Measurements from ENCODE around the gene EFTUD2. TPM values are rescaled to one million over a fixed set of nuclear protein-coding genes. Genes with fewer than 3 reads are reported as not detected.

The EFTUD2 gene
- total and polyA plus RNA-seq, 2 of the 8 experiments (the other 6 are each of a cell fraction or from before 2014, with no cell fraction given): 118 to 195 TPM

GRCh38 chr17:44846206-44846605, 53.0 kb downstream of the EFTUD2 start:
- H2BK5ac ChIP-seq (ENCODE audit: low read depth, low read length): no peak overlapping the region
- no peak overlapping the region for H3K4me3 ChIP-seq (ENCODE audit: extremely low read depth in 1 of 4, insufficient read depth in 2 of 4, low read depth in 3 of 4, low read length in 4 of 4)
- H2AFZ ChIP-seq (ENCODE audit: low read length): no peak overlapping the region
- H3K4me1 ChIP-seq (replicated peaks in 1 of 4; ENCODE audit: control insufficient read depth in 3 of 4, insufficient read depth in 4 of 4, low read length in 3 of 4): peaks cover 6 to 22% (median 11%) of the 10 kb centered on the region in 4 experiments
- H3K18ac ChIP-seq (ENCODE audit: extremely low read depth, low read length): no peak overlapping the region
- no peak overlapping the region for H3K4ac ChIP-seq (replicated peaks; ENCODE audit: insufficient read length, low read depth, low read length)
- H3K79me1 ChIP-seq (ENCODE audit: low read depth, low read length): no peaks in the 10 kb centered on the region
- no peak overlapping the region for H3K23ac ChIP-seq (ENCODE audit: insufficient read length)
- FAIRE-seq: no peak
- no peak overlapping the region for H2BK12ac ChIP-seq (ENCODE audit: low read depth, low read length)
- H3K14ac ChIP-seq (ENCODE audit: insufficient read length): no peak overlapping the region
- no peak overlapping the region for H2BK120ac ChIP-seq (replicated peaks; ENCODE audit: low read depth, low read length)
- no peak overlapping the region for H4K91ac ChIP-seq (replicated peaks; ENCODE audit: insufficient read length, low read length)
- no peak overlapping the region for H3K4me2 ChIP-seq (ENCODE audit: insufficient read depth in 1 of 2, low read depth in 2 of 2, low read length in 2 of 2)
- peaks cover 0 to 1% of the 10 kb centered on the region in 2 experiments for H4K20me1 ChIP-seq (replicated peaks in 1 of 2; ENCODE audit: control insufficient read depth in 1 of 2, insufficient read depth in 2 of 2, low read length in 2 of 2)
- H3K79me2 ChIP-seq (ENCODE audit: control insufficient read depth in 1 of 2, insufficient read depth in 2 of 2, low read length in 2 of 2): no peaks in the 10 kb centered on the region
- no peak overlapping the region for H4K5ac ChIP-seq (ENCODE audit: insufficient read length, low read depth, low read length)
- no peak overlapping the region for H3K9ac ChIP-seq (replicated peaks in 1 of 4; ENCODE audit: extremely low read depth in 1 of 4, low read depth in 3 of 4, low read length in 3 of 4)
- H2BK15ac ChIP-seq (ENCODE audit: low read length): no peak overlapping the region
- no peak overlapping the region for H3K27ac ChIP-seq (ENCODE audit: low read depth, low read length)
- WGBS, 2 experiments (ENCODE audit: extremely low coverage in 1 of 2, insufficient coverage in 1 of 2, insufficient read length in 1 of 2, insufficient replicate concordance in 2 of 2, low coverage in 1 of 2, low lambda C conversion rate in 2 of 2, missing lambda C conversion rate in 1 of 2): 90% methylated on average over 8 of the region's 8 CpGs; no CpG with 5 or more reads in 1 of the 2 experiments
- H2BK20ac ChIP-seq (ENCODE audit: low read length): no peak overlapping the region
- no peak overlapping the region for H3K56ac ChIP-seq (replicated peaks; ENCODE audit: insufficient read length, low read depth, low read length)
- no peaks in the 10 kb centered on the region for H3K23me2 ChIP-seq (ENCODE audit: low read depth, low read length)
- no peak for DNase-seq (ENCODE audit: low read depth in 1 of 2, low spot score in 2 of 2)
- no peak overlapping the region for H2AK5ac ChIP-seq (ENCODE audit: low read depth, low read length)
- ChIA-PET CTCF (ENCODE audit: partially characterized antibody) (interaction anchor here (0.7 to 28.4 kb wide), 6 partner anchors 10 to 72 kb away, joined by 3 to 577 read pairs (median 28); no protein-coding TSS in a partner anchor), POLR2A (ENCODE audit: partially characterized antibody) (interaction anchor here (0.6 to 7.4 kb wide), 4 partner anchors 14 to 117 kb away, joined by 3 to 58 read pairs (median 3); partner anchors contain the start of gene GJC1)
- H4K8ac ChIP-seq (ENCODE audit: extremely low read depth, insufficient read depth, low read length): no peak overlapping the region; the same call in 1 of the 2 replicates
- H3K9me3 ChIP-seq (ENCODE audit: insufficient read depth in 2 of 2, low read depth in 1 of 2, low read length in 1 of 2): no peaks in the 10 kb centered on the region
- H3K36me3 ChIP-seq (ENCODE audit: control insufficient read depth in 2 of 4, insufficient read depth in 4 of 4, low read length in 3 of 4): peaks cover 4 to 14% (median 9%) of the 10 kb centered on the region in 4 experiments; a peak in 7 of 8 replicates
- no peaks in the 10 kb centered on the region for H3K27me3 ChIP-seq (replicated peaks in 1 of 4; ENCODE audit: control insufficient read depth in 3 of 4, extremely low read depth in 1 of 4, insufficient read depth in 3 of 4, low read length in 3 of 4)
- TF ChIP-seq BRCA1 (IDR thresholded peaks at IDR 0.05; ENCODE audit: low read depth, low read length) (no peak), EZH2 (IDR thresholded peaks at IDR 0.05; ENCODE audit: low read depth, low read length, severe bottlenecking) (no peak), KDM5A (IDR thresholded peaks at IDR 0.05; ENCODE audit: low read length) (no peak), E2F6 (IDR thresholded peaks at IDR 0.05) (no peak), POLR2AphosphoS5 (IDR thresholded peaks at IDR 0.05; ENCODE audit: low read depth, low read length) (no peak), GABPA (IDR thresholded peaks at IDR 0.05; ENCODE audit: borderline replicate concordance, insufficient read depth, low read length) (no peak), JUN (IDR thresholded peaks at IDR 0.05; ENCODE audit: low read depth, low read length) (no peak)
